CD4-positive, alpha-beta T cell treated with Interleukin-17A for 1 hour (primary cell): ENCODE data around the gene OR4X1.
A peak's percentile ranks its signal among the peaks of the same experiment; 100 is the strongest.
"Not testable (repeated sequence)": the region's sequence is repeated elsewhere in the genome, so short reads cannot be mapped to it uniquely, and the experiment has no call there.

ENCODE experiments used
- DNase-seq: peaks from one replicate; pipeline ENCODE4 v3.0.0-alpha.2; 2020

The OR4X1 gene

GRCh38 chr11:48263423-48263911 is at the start of gene OR4X1:
Gene OR4X1 (plus strand): TSS chr11:48263861. CDS start chr11:48263861, 0 bp downstream.
- DNase-seq = no peak

DNA sequence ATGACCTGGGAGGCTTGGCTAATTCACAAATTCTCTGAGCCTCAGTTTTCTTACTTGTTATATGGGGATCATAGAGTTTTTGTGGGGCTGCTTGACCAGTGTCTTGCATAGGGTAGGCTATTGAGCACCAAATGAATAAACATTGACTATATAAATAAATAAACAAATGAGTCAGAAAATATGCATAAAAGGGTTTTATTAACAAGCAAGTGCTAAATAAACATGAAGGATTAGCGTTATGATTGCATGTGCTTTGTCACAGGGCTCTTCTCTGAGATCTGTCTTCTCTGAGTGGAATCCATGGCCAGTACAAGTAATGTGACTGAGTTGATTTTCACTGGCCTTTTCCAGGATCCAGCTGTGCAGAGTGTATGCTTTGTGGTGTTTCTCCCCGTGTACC is 47.2 kb upstream of the OR4X1 start, which contains the start of gene OR4B1:
Gene OR4B1 (plus strand): TSS at position 301 of the 400 bp plus-strand sequence. CDS start 0 bp downstream, at position 301.
- DNase-seq = no peak

DNA sequence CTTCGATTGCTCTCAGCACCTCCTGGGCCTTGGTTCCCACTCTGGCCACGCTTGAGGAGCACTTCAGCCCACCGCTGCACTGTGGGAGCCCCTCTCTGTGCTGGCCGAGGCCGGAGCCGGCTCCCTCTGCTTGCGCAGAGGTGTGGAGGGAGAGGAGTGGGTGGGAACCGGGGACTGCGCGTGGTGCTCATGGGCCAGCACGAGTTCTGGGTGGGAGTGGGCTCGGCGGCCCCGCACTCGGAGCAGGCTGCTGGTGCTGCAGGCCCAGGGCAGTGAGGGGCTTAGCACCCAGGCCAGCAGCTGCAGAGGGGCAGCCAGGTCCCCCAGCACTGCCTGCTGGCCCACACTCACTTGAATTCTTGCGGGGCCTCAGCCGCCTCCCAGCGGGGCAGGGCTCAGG is 34.9 kb upstream of the OR4X1 start:
- no peak for DNase-seq

DNA sequence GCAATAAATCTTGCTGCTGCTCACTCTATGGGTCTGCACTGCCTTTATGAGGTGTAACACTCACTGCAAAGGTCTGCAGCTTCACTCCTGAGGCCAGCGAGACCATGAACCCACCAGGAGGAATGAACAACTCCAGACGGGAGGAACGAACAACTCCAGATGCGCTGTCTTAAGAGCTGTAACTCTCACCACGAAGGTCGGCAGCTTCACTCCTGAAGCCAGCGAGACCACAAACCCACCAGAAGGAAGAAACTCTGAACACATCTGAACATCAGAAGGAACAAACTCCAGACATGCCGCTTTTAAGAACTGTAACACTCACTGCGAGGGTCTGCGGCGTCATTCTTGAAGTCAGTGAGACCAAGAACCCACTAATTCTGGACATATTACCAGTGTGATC is 33.6 kb upstream of the OR4X1 start:
- not testable (repeated sequence) for DNase-seq

DNA sequence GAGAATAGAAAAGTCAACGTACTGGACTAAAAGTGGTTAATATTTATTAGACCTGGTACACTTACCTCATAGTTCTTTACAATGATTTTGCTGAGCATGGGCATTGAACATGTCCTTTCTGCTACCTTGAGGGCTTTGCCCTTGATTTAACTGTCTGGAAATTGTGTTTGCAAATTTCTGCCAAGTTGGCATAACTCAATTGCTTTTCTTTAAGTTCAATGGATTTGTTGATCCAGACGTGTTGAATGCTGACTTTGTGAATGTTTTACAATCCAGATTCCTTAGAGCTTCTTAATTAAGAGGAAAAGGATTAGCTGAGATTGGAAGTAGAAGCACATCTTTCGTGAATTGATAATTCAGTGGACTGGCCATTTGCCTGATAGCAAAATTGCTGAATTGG is 25.9 kb upstream of the OR4X1 start:
- DNase-seq = no peak

DNA sequence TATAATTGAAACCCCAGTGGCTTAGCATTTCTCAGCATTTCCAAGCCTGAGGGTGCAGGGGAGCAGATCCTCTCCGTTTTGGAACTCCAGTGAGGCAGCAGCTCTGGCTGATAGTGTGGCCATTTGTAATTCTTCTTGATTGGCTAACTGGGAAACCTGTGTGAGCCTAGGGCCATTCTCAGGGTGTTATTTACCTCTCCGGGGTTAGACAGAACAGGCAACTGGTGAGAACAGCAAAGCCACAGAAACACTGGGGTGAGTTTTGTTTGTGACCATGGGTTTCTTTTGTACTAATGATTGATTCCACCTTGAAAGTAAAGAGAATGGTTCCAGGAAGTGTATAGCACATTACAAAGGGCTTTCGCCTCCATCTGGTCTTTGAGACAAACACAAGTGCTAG is 21.2 kb upstream of the OR4X1 start:
- no peak for DNase-seq

DNA sequence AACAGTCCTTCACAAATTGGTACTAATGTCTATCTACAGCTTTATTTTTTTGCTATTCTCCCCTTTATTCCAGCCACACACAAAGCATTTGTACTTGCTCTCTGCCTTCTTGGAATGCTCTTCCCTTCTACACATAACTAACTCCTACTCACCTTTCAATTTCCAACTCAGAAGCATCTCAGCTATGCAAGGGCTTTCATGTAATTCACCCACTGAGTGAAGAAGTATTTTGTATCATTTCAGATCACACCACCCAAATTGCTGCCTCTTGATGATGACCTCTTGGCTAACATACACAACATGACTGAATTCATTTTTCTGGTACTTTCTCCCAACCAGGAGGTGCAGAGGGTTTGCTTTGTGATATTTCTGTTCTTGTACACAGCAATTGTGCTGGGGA is 18.9 kb upstream of the OR4X1 start, which contains the start of gene OR4X2:
Gene OR4X2 (plus strand): TSS at position 301 of the 400 bp plus-strand sequence. CDS start 0 bp downstream, at position 301.
- DNase-seq = no peak

DNA sequence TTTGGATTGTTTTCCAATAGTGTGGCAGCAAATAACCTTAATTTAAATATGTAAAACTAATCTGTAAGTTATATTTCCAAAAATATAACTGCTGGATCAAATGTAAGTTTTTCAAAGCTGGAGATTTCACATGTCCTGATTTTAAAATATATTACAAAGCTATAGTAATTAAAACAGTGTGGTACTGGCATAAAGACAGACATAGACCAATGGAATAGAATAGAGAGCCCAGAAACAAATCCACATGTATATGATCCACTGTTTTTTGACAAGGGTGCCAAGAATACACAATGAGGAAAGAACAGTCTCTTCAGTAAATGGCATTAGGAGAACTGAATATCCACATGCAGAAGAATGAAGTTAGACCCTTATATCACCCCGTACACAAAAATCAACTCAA is 14.8 kb upstream of the OR4X1 start:
- no peak for DNase-seq

- no peak for DNase-seq
These were observed 2.1 kb upstream of the OR4X1 start for GRCh38 chr11:48261600-48261999.

GRCh38 chr11:48270621-48271020 is 7.0 kb downstream of the OR4X1 start:
- DNase-seq = no peak

DNA sequence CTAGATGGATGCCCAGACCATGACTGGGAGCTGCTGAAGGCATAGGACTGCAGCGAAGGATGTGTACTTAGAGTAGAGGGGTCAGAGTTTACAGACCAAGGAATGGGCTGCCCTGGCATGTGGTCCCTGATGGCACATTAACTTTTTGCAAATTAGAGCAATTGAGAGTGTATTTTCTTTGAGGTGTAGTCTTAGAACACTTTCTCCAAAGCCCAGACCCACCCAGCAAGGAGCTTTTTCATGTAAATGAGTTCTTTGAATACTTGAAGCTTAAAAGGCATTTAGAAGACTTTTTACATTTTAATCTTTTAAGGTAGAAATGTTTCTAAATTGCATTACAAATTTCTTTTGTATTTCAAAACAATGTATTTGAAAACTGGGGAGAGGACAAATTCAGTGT is 8.9 kb downstream of the OR4X1 start:
- DNase-seq = no peak

GRCh38 chr11:48305923-48306322 is 42.3 kb downstream of the OR4X1 start, which contains the start of gene OR4S1:
Gene OR4S1 (plus strand): TSS chr11:48306223. CDS start chr11:48306223, 0 bp downstream.
- DNase-seq = no peak

GRCh38 chr11:48307760-48308386 is 44.2 kb downstream of the OR4X1 start:
- DNase-seq = peak; percentile 73

DNA sequence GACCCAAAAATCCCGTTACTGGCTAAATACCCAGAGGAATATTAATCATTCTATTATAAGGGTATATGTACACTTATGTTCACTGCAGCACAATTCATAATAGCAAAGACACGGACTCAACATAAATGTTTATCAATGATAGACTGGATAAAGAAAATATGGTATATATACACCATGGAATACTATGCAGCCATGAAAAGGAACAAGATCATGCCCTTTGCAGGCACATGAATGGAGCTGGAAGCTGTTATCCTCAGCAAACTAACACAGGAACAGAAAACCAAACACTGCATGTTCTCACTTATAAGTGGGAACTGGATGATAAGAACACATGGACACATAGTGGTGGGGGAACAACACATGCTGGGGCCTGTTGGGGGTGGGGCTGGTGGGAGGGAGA is 49.9 kb downstream of the OR4X1 start:
- DNase-seq = not testable (repeated sequence)
